IgD-negative memory B cell (primary cell): ENCODE results near the gene MYO3B. TPM values are rescaled to one million over a fixed set of nuclear protein-coding genes. Genes with fewer than 3 reads are reported as not detected.

Experiments used
- H3K27ac Mint-ChIP-seq, 3 donors: one replicate each; pipeline ENCODE4 v1.8.0; 2020 to 2022; ENCODE audit warnings: mild to moderate bottlenecking in 3 of 3, mixed read lengths in 3 of 3, moderate library complexity in 1 of 3
- H3K27me3 Mint-ChIP-seq: one replicate; pipeline ENCODE4 v1.8.0; 2021; ENCODE audit warnings: mixed read lengths
- H3K36me3 Mint-ChIP-seq: one replicate; pipeline ENCODE4 v1.8.0; 2020; ENCODE audit warnings: mild to moderate bottlenecking, mixed read lengths
- H3K4me1 Mint-ChIP-seq, 3 donors: one replicate each; pipeline ENCODE4 v1.8.0; 2020 to 2022; ENCODE audit warnings: mixed read lengths in 3 of 3, mild to moderate bottlenecking in 1 of 3
- H3K4me3 Mint-ChIP-seq, 4 donors: one replicate each; pipeline ENCODE4 v1.8.0; 2020 to 2022; ENCODE audit warnings: mild to moderate bottlenecking in 4 of 4, mixed read lengths in 4 of 4, moderate library complexity in 3 of 4
- H3K9me3 Mint-ChIP-seq, 3 donors: one replicate each; pipeline ENCODE4 v1.8.0; 2020 to 2021; ENCODE audit warnings: mixed read lengths in 3 of 3, mild to moderate bottlenecking in 1 of 3
- polyA plus RNA-seq: library from polyadenylated mRNA; unstranded; fragments of 300-500 nt; fragmentation: Illumina TruSeq; gene quantifications from one replicate; pipeline ENCODE4 v1.2.3, GENCODE V29; 2021

Gene MYO3B
- polyA plus RNA-seq, 1 donor from 2014 or later, result 0.23 TPM

- H3K4me1 Mint-ChIP-seq, result no peaks in the 10 kb centered on the region
- peaks cover 8% of the 10 kb centered on the region for H3K27me3 Mint-ChIP-seq
- H3K4me3 Mint-ChIP-seq, result no peak overlapping the region
- H3K9me3 Mint-ChIP-seq, result peaks cover 0 to 5% (median 0%) of the 10 kb centered on the region in 3 donors
- no peak overlapping the region for H3K27ac Mint-ChIP-seq
- H3K36me3 Mint-ChIP-seq, result peaks cover 2% of the 10 kb centered on the region
These were observed 136.9 kb downstream of the MYO3B start for GRCh38 chr2:170314744-170315447.

- Mint-ChIP-seq H3K36me3 (peaks cover 2% of the 10 kb centered on the region), H3K27ac (no peak overlapping the region), H3K9me3 (peaks cover 0 to 8% (median 2%) of the 10 kb centered on the region in 3 donors), H3K27me3 (peaks cover 3% of the 10 kb centered on the region), H3K4me3 (no peak overlapping the region), H3K4me1 (peaks cover 0 to 3% (median 0%) of the 10 kb centered on the region in 3 donors)
These were observed 143.0 kb downstream of the MYO3B start for GRCh38 chr2:170320948-170321347.

- H3K4me1 Mint-ChIP-seq, result peaks cover 0 to 3% (median 0%) of the 10 kb centered on the region in 3 donors
- H3K9me3 Mint-ChIP-seq, result peaks cover 0 to 8% (median 2%) of the 10 kb centered on the region in 3 donors
- peaks cover 3% of the 10 kb centered on the region for H3K27me3 Mint-ChIP-seq
- H3K4me3 Mint-ChIP-seq, result no peak overlapping the region
- H3K27ac Mint-ChIP-seq, result no peak overlapping the region
- H3K36me3 Mint-ChIP-seq, result peaks cover 2% of the 10 kb centered on the region
These were observed 143.6 kb downstream of the MYO3B start for GRCh38 chr2:170321526-170321925.

- H3K4me1 Mint-ChIP-seq, result peaks cover 0 to 3% (median 0%) of the 10 kb centered on the region in 3 donors
- H3K9me3 Mint-ChIP-seq, result peaks cover 0 to 8% (median 2%) of the 10 kb centered on the region in 3 donors
- peaks cover 3% of the 10 kb centered on the region for H3K27me3 Mint-ChIP-seq
- peaks cover 2% of the 10 kb centered on the region for H3K36me3 Mint-ChIP-seq
- H3K4me3 Mint-ChIP-seq, result no peak overlapping the region
- H3K27ac Mint-ChIP-seq, result no peak overlapping the region
These were observed 144.3 kb downstream of the MYO3B start for GRCh38 chr2:170322140-170322766.

GRCh38 chr2:170323743-170324142, 145.8 kb downstream of the MYO3B start:
- peaks cover 0 to 8% (median 2%) of the 10 kb centered on the region in 3 donors for H3K9me3 Mint-ChIP-seq
- peaks cover 0 to 3% (median 0%) of the 10 kb centered on the region in 3 donors for H3K4me1 Mint-ChIP-seq
- H3K36me3 Mint-ChIP-seq, result peaks cover 2% of the 10 kb centered on the region
- no peak overlapping the region for H3K27ac Mint-ChIP-seq
- H3K27me3 Mint-ChIP-seq, result no peaks in the 10 kb centered on the region
- H3K4me3 Mint-ChIP-seq, result no peak overlapping the region

GRCh38 chr2:170324640-170325046, 146.7 kb downstream of the MYO3B start:
- no peak overlapping the region for H3K4me3 Mint-ChIP-seq
- no peaks in the 10 kb centered on the region for H3K27me3 Mint-ChIP-seq
- peaks cover 0 to 3% (median 0%) of the 10 kb centered on the region in 3 donors for H3K4me1 Mint-ChIP-seq
- H3K9me3 Mint-ChIP-seq, result peaks cover 0 to 5% (median 2%) of the 10 kb centered on the region in 3 donors
- no peak overlapping the region for H3K27ac Mint-ChIP-seq
- no peaks in the 10 kb centered on the region for H3K36me3 Mint-ChIP-seq

- H3K9me3 Mint-ChIP-seq, result peaks cover 3 to 7% (median 3%) of the 10 kb centered on the region in 3 donors
- H3K27ac Mint-ChIP-seq, result no peak overlapping the region
- H3K27me3 Mint-ChIP-seq, result peaks cover 5% of the 10 kb centered on the region
- no peaks in the 10 kb centered on the region for H3K4me1 Mint-ChIP-seq
- H3K36me3 Mint-ChIP-seq, result no peaks in the 10 kb centered on the region
- no peak overlapping the region for H3K4me3 Mint-ChIP-seq
These were observed 152.9 kb downstream of the MYO3B start for GRCh38 chr2:170330881-170331280.

- Mint-ChIP-seq H3K36me3 (no peaks in the 10 kb centered on the region), H3K4me1 (peaks cover 0 to 2% (median 0%) of the 10 kb centered on the region in 3 donors), H3K9me3 (peaks cover 3 to 7% (median 3%) of the 10 kb centered on the region in 3 donors), H3K4me3 (no peak overlapping the region), H3K27me3 (peaks cover 9% of the 10 kb centered on the region), H3K27ac (no peak overlapping the region)
These were observed 154.9 kb downstream of the MYO3B start for GRCh38 chr2:170332676-170333402.

GRCh38 chr2:170335351-170335750, 157.4 kb downstream of the MYO3B start:
- Mint-ChIP-seq H3K4me1 (peaks cover 0 to 2% (median 0%) of the 10 kb centered on the region in 3 donors), H3K9me3 (peaks cover 3 to 7% (median 3%) of the 10 kb centered on the region in 3 donors), H3K4me3 (no peak overlapping the region), H3K27me3 (peaks cover 10% of the 10 kb centered on the region), H3K36me3 (no peaks in the 10 kb centered on the region), H3K27ac (no peak overlapping the region)

- Mint-ChIP-seq H3K36me3 (no peaks in the 10 kb centered on the region), H3K9me3 (peaks cover 0 to 3% (median 3%) of the 10 kb centered on the region in 3 donors), H3K4me3 (no peak overlapping the region), H3K27me3 (peaks cover 8% of the 10 kb centered on the region), H3K27ac (no peak overlapping the region), H3K4me1 (peaks cover 0 to 2% (median 0%) of the 10 kb centered on the region in 3 donors)
These were observed 158.5 kb downstream of the MYO3B start for GRCh38 chr2:170336408-170336807.

- H3K27me3 Mint-ChIP-seq, result peaks cover 7% of the 10 kb centered on the region
These were observed 159.0 kb downstream of the MYO3B start for GRCh38 chr2:170336916-170337315.

GRCh38 chr2:170339322-170339721, 161.4 kb downstream of the MYO3B start:
- Mint-ChIP-seq H3K9me3 (peaks cover 0 to 2% (median 0%) of the 10 kb centered on the region in 3 donors), H3K36me3 (no peaks in the 10 kb centered on the region), H3K4me1 (peaks cover 0 to 2% (median 0%) of the 10 kb centered on the region in 3 donors), H3K27me3 (peaks cover 5% of the 10 kb centered on the region), H3K27ac (no peak overlapping the region), H3K4me3 (no peak overlapping the region)

More at GRCh38 chr2:170336916-170337315, 159.0 kb downstream of the MYO3B start:
- H3K36me3 Mint-ChIP-seq, result no peaks in the 10 kb centered on the region
- peak overlapping the region in 1 of 3 donors; percentile 28 for H3K27ac Mint-ChIP-seq
- H3K4me1 Mint-ChIP-seq, result peaks cover 0 to 2% (median 0%) of the 10 kb centered on the region in 3 donors
- peak overlapping the region in 1 of 4 donors; percentile 14 for H3K4me3 Mint-ChIP-seq
- peaks cover 0 to 3% (median 3%) of the 10 kb centered on the region in 3 donors for H3K9me3 Mint-ChIP-seq

- Mint-ChIP-seq H3K4me3 (no peak overlapping the region), H3K27me3 (peaks cover 5% of the 10 kb centered on the region), H3K4me1 (peaks cover 0 to 2% (median 0%) of the 10 kb centered on the region in 3 donors), H3K9me3 (no peaks in the 10 kb centered on the region), H3K36me3 (no peaks in the 10 kb centered on the region), H3K27ac (no peak overlapping the region)
These were observed 162.1 kb downstream of the MYO3B start for GRCh38 chr2:170339750-170340692.

GRCh38 chr2:170340693-170341068, 162.7 kb downstream of the MYO3B start:
- no peak overlapping the region for H3K27ac Mint-ChIP-seq
- peaks cover 5% of the 10 kb centered on the region for H3K27me3 Mint-ChIP-seq
- H3K9me3 Mint-ChIP-seq, result no peaks in the 10 kb centered on the region
- H3K4me3 Mint-ChIP-seq, result no peak overlapping the region
- peaks cover 0 to 2% (median 0%) of the 10 kb centered on the region in 3 donors for H3K4me1 Mint-ChIP-seq
- H3K36me3 Mint-ChIP-seq, result no peaks in the 10 kb centered on the region
